H1 (cell line): Measurements from ENCODE around the gene SLC13A3. TPM values are rescaled to one million over a fixed set of nuclear protein-coding genes. Genes with fewer than 3 reads are reported as not detected.

Experiments
- CTCF ChIA-PET: fragments of 300-600 bp; sonication (Branson Sonifier 250); formaldehyde crosslinking; loops from one replicate; lab custom pipeline; 2021; ENCODE audit not compliant: partially characterized antibody; lab: Charles Lee
- POLR2A ChIA-PET: fragments of 300-600 bp; sonication (Branson Sonifier 250); formaldehyde crosslinking; loops from one replicate; lab custom pipeline; 2021; ENCODE audit warnings: inconsistent platforms; ENCODE audit not compliant: partially characterized antibody; lab: Charles Lee
- DNase-seq, 2 experiments: peaks; one replicate each; pipeline versions ENCODE4 v3.0.0 to v3.0.0-alpha.2; 2010 to 2022; ENCODE audit warnings: low spot score in 2 of 2, low read depth in 1 of 2, mixed read lengths in 1 of 2
- FAIRE-seq: peaks from 2 replicates; lab custom pipeline; 2011; peaks lifted over from hg19 to GRCh38; lab: Jason Lieb, UNC
- H2AFZ ChIP-seq: 2 replicates; pipeline ENCODE4 v1.8.1; 2012; ENCODE audit warnings: low read length, inconsistent platforms
- H2AK5ac ChIP-seq: 2 replicates; pipeline ENCODE4 v1.6.1; 2013; ENCODE audit warnings: low read depth, low read length
- H2BK120ac ChIP-seq: replicated peaks from 2 replicates; pipeline ENCODE3; 2013; ENCODE audit warnings: low read depth, low read length, inconsistent platforms
- H2BK12ac ChIP-seq: 2 replicates; pipeline ENCODE4 v1.6.1; 2013; ENCODE audit warnings: low read depth, low read length
- H2BK15ac ChIP-seq: 2 replicates; pipeline ENCODE4 v1.6.1; 2013; ENCODE audit warnings: low read length
- H2BK20ac ChIP-seq: 2 replicates; pipeline ENCODE4 v1.6.1; 2013; ENCODE audit warnings: low read length
- H2BK5ac ChIP-seq: 2 replicates; pipeline ENCODE4 v1.6.1; 2013; ENCODE audit warnings: low read depth, low read length
- H3K14ac ChIP-seq: 2 replicates; pipeline ENCODE4 v1.6.1; 2013; ENCODE audit warnings: inconsistent platforms; ENCODE audit not compliant: insufficient read length
- H3K18ac ChIP-seq: 2 replicates; pipeline ENCODE4 v1.6.1; 2013; ENCODE audit warnings: low read length; ENCODE audit errors: extremely low read depth
- H3K23ac ChIP-seq: 2 replicates; pipeline ENCODE4 v1.6.1; 2013; ENCODE audit warnings: inconsistent platforms; ENCODE audit not compliant: insufficient read length
- H3K23me2 ChIP-seq: 2 replicates; pipeline ENCODE4 v1.6.1; 2013; ENCODE audit warnings: low read depth, low read length
- H3K27ac ChIP-seq: 2 replicates; pipeline ENCODE4 v1.6.1; 2011; ENCODE audit warnings: low read depth, low read length, inconsistent platforms
- H3K27me3 ChIP-seq, 4 experiments: replicated peaks in 1 of 4; 1 replicate in 1 of 4; 2 replicates in 3 of 4; pipeline versions ENCODE4 v1.6.1 to v1.8.1; 2011 to 2013; ENCODE audit warnings: low read length in 3 of 4, mild to moderate bottlenecking in 3 of 4, inconsistent platforms in 2 of 4, mixed read lengths in 2 of 4, moderate library complexity in 1 of 4; ENCODE audit not compliant: control insufficient read depth in 3 of 4, insufficient read depth in 3 of 4; ENCODE audit errors: extremely low read depth in 1 of 4
- H3K36me3 ChIP-seq, 4 experiments: 2 replicates each; pipeline versions ENCODE4 v1.6.1 to v1.8.1; 2011 to 2013; ENCODE audit warnings: mild to moderate bottlenecking in 4 of 4, low read length in 3 of 4, moderate library complexity in 2 of 4, control low read depth in 1 of 4, inconsistent platforms in 1 of 4; ENCODE audit not compliant: insufficient read depth in 4 of 4, control insufficient read depth in 2 of 4
- H3K4ac ChIP-seq: replicated peaks from 2 replicates; pipeline ENCODE3; 2013; ENCODE audit warnings: low read length, low read depth, mixed read lengths, inconsistent platforms; ENCODE audit not compliant: insufficient read length
- H3K4me1 ChIP-seq, 4 experiments: replicated peaks in 1 of 4; 1 replicate in 1 of 4; 2 replicates in 3 of 4; pipeline versions ENCODE4 v1.6.1 to v1.8.1; 2011 to 2013; ENCODE audit warnings: low read length in 3 of 4, inconsistent platforms in 2 of 4, mixed read lengths in 1 of 4; ENCODE audit not compliant: insufficient read depth in 4 of 4, control insufficient read depth in 3 of 4
- H3K4me2 ChIP-seq, 2 experiments: 2 replicates each; pipeline versions ENCODE4 v1.6.1 to v1.8.1; 2011 to 2013; ENCODE audit warnings: low read depth in 2 of 2, low read length in 2 of 2, control low read depth in 1 of 2, inconsistent platforms in 1 of 2, mild to moderate bottlenecking in 1 of 2; ENCODE audit not compliant: insufficient read depth in 1 of 2
- H3K4me3 ChIP-seq, 4 experiments: fragments of 200-600, 300-600 bp in 1 of 4; sonication (generic), shearing (Covaris generic), sonication (Bioruptor Twin) in 1 of 4; 2 replicates each; pipeline versions ENCODE4 v1.5.1 to v1.8.1; 2011 to 2016; ENCODE audit warnings: low read length in 4 of 4, low read depth in 3 of 4, control low read depth in 2 of 4, inconsistent platforms in 2 of 4, mild to moderate bottlenecking in 2 of 4, mixed read lengths in 1 of 4, moderate library complexity in 1 of 4; ENCODE audit not compliant: insufficient read depth in 2 of 4; ENCODE audit errors: extremely low read depth in 1 of 4
- H3K56ac ChIP-seq: replicated peaks from 2 replicates; pipeline ENCODE3; 2013; ENCODE audit warnings: low read depth, mild to moderate bottlenecking, mixed read lengths, low read length, inconsistent platforms; ENCODE audit not compliant: insufficient read length
- H3K79me1 ChIP-seq: 2 replicates; pipeline ENCODE4 v1.6.1; 2013; ENCODE audit warnings: low read depth, low read length, control low read depth
- H3K79me2 ChIP-seq, 2 experiments: 2 replicates each; pipeline versions ENCODE4 v1.6.1 to v1.8.1; 2012 to 2013; ENCODE audit warnings: low read length in 2 of 2, mild to moderate bottlenecking in 2 of 2, inconsistent platforms in 1 of 2; ENCODE audit not compliant: insufficient read depth in 2 of 2, control insufficient read depth in 1 of 2
- H3K9ac ChIP-seq, 4 experiments: replicated peaks in 1 of 4; 1 replicate in 1 of 4; 2 replicates in 3 of 4; pipeline versions ENCODE4 v1.6.1 to v1.8.1; 2011 to 2013; ENCODE audit warnings: low read depth in 3 of 4, low read length in 3 of 4, control low read depth in 2 of 4, mild to moderate bottlenecking in 2 of 4, moderate library complexity in 2 of 4, inconsistent platforms in 1 of 4; ENCODE audit errors: extremely low read depth in 1 of 4
- H3K9me3 ChIP-seq, 2 experiments: 2 replicates each; pipeline versions ENCODE4 v1.6.1 to v1.8.1; 2012 to 2013; ENCODE audit warnings: mild to moderate bottlenecking in 2 of 2, moderate library complexity in 2 of 2, control low read depth in 1 of 2, inconsistent platforms in 1 of 2, low read depth in 1 of 2, low read length in 1 of 2, mixed read lengths in 1 of 2; ENCODE audit not compliant: insufficient read depth in 2 of 2
- H4K20me1 ChIP-seq, 2 experiments: replicated peaks in 1 of 2; 2 replicates each; pipeline versions ENCODE3 to v1.8.1; 2011 to 2013; ENCODE audit warnings: inconsistent platforms in 2 of 2, low read length in 2 of 2, mild to moderate bottlenecking in 1 of 2; ENCODE audit not compliant: insufficient read depth in 2 of 2, control insufficient read depth in 1 of 2
- H4K5ac ChIP-seq: 2 replicates; pipeline ENCODE4 v1.6.1; 2013; ENCODE audit warnings: low read length, low read depth, mixed read lengths, inconsistent platforms; ENCODE audit not compliant: insufficient read length
- H4K8ac ChIP-seq: 2 replicates; pipeline ENCODE4 v1.8.0; 2013; ENCODE audit warnings: mild to moderate bottlenecking, moderate library complexity, low read length, inconsistent platforms; ENCODE audit not compliant: insufficient read depth; ENCODE audit errors: extremely low read depth
- H4K91ac ChIP-seq: replicated peaks from 2 replicates; pipeline ENCODE3; 2013; ENCODE audit warnings: low read length, mixed read lengths, inconsistent platforms; ENCODE audit not compliant: insufficient read length
- CHD2 ChIP-seq: IDR thresholded peaks from 2 replicates; pipeline ENCODE4 v1.6.1; 2012; ENCODE audit warnings: low read length, improper control_type of control experiment
- EP300 ChIP-seq, 2 experiments: IDR thresholded peaks; 1 replicate in 1 of 2; 2 replicates in 1 of 2; pipeline ENCODE4 v1.6.1; 2011 to 2012; ENCODE audit warnings: low read depth in 2 of 2, low read length in 2 of 2, mild to moderate bottlenecking in 2 of 2, borderline replicate concordance in 1 of 2, inconsistent platforms in 1 of 2, moderate library complexity in 1 of 2
- GTF2F1 ChIP-seq: IDR thresholded peaks from 2 replicates; pipeline ENCODE4 v1.6.1; 2012; ENCODE audit warnings: low read depth, low read length, improper control_type of control experiment, borderline replicate concordance
- polyA plus RNA-seq, 7 experiments: library from polyadenylated mRNA; depleted of rRNA in 3 of 7; stranded (reverse) in 5 of 7; unstranded in 2 of 7; fragments of >200 nt in 5 of 7; fragments of 200-250 nt in 2 of 7; gene quantifications; 1 replicate in 5 of 7; 2 replicates in 1 of 7; 4 replicates in 1 of 7; pipeline versions ENCODE4 v1.2.1 to v1.2.3, GENCODE V29; 2011 to 2013; ENCODE audit warnings: missing spikeins in 2 of 7, mixed read lengths in 2 of 7
- total RNA-seq: library from RNA; stranded (reverse); fragmentation: NEBNext Ultra II Directional; extraction: Animal tissue kit (Norgen Biotek cat#: 25700); gene quantifications from 2 replicates; pipeline ENCODE4 v1.2.1, GENCODE V29; 2021

The SLC13A3 gene
- total and polyA plus RNA-seq, 2 of the 8 experiments (the other 6 are each of a cell fraction or from before 2014, with no cell fraction given) = 9.4 to 12.6 TPM

GRCh38 chr20:46652699-46653098 lies 1.4 kb upstream of the SLC13A3 start:
- Histone ChIP-seq H2AFZ (no peak overlapping the region), H3K4me2 (no peak overlapping the region), H2BK120ac (no peak overlapping the region), H4K5ac (no peak overlapping the region), H3K56ac (no peak overlapping the region), H4K91ac (no peak overlapping the region), H3K79me2 (no peaks in the 10 kb centered on the region), H2BK20ac (no peak overlapping the region), H3K27ac (no peak overlapping the region), H3K4me1 (peaks cover 0 to 4% (median 1%) of the 10 kb centered on the region in 4 experiments; a peak in 2 of 7 replicates), H2AK5ac (no peak overlapping the region), H3K9me3 (no peaks in the 10 kb centered on the region), H2BK12ac (no peak overlapping the region), H3K23me2 (peaks cover 7% of the 10 kb centered on the region), H3K4ac (no peak overlapping the region), H3K9ac (no peak overlapping the region), H3K4me3 (no peak overlapping the region), H4K20me1 (peaks cover 0 to 4% of the 10 kb centered on the region in 2 experiments), H2BK5ac (no peak overlapping the region), H2BK15ac (no peak overlapping the region), H3K36me3 (no peaks in the 10 kb centered on the region), H3K18ac (no peak overlapping the region), H3K79me1 (no peaks in the 10 kb centered on the region; the same call in 1 of the 2 replicates), H3K27me3 (peaks cover 0 to 25% (median 15%) of the 10 kb centered on the region in 4 experiments; a peak in 5 of 7 replicates), H3K14ac (no peak overlapping the region), H3K23ac (no peak overlapping the region), H4K8ac (no peak overlapping the region)
- TF ChIP-seq GTF2F1 = no peak
- no peak for TF ChIP-seq CHD2
- no peak for TF ChIP-seq EP300 (IDR thresholded peaks at IDR 0.05; ENCODE audit: borderline replicate concordance in 1 of 2, low read depth in 2 of 2, low read length in 2 of 2)
- ChIA-PET POLR2A (interaction anchor here (0.7 to 1.3 kb wide), 5 partner anchors 9 to 71 kb away, joined by 3 to 4 read pairs (median 3); no protein-coding TSS in a partner anchor), CTCF (interaction anchor here (1.0 to 1.5 kb wide), 5 partner anchors 11 to 96 kb away, joined by 3 to 6 read pairs (median 3); no protein-coding TSS in a partner anchor)
- DNase-seq (no peak), FAIRE-seq (no peak)
